GM12878 (cell line): Measurements from ENCODE around the gene SPATA3. TPM values are rescaled to one million over a fixed set of nuclear protein-coding genes. Genes with fewer than 3 reads are reported as not detected.

Source experiments
- ATAC-seq: fragments of 200-7000 bp; cut with Tn5 transposase; 3 replicates; pipeline ENCODE4 v1.9.1; 2020; ENCODE audit warnings: mild to moderate bottlenecking, moderate library complexity
- BruUV-seq: library from RNA; stranded (reverse); fragments of 400-500 nt; replicated peaks from 2 replicates; lab custom pipeline; 2021; lab: Mats Ljungman, UMichigan
- CTCF ChIA-PET: fragments of 300-600 bp; sonication (Branson Sonifier 250); formaldehyde crosslinking; extraction: SDS; loops from one replicate; lab custom pipeline; 2021; ENCODE audit warnings: inconsistent platforms; lab: Yijun Ruan, JAX
- POLR2A ChIA-PET: fragments of 350-600 bp; formaldehyde crosslinking; extraction: SDS; loops from one replicate; lab custom pipeline; 2021; ENCODE audit warnings: inconsistent platforms; lab: Charles Lee
- RAD21 ChIA-PET: fragments of 300-600 bp; sonication (Branson Sonifier 250); formaldehyde crosslinking; loops from one replicate; lab custom pipeline; 2023; ENCODE audit warnings: antibody characterized with exemption; ENCODE audit not compliant: unreplicated experiment; lab: Charles Lee
- SMC1A ChIA-PET: fragments of 300-600 bp; sonication (Branson Sonifier 250); formaldehyde crosslinking; loops from one replicate; lab custom pipeline; 2023; ENCODE audit not compliant: unreplicated experiment, uncharacterized antibody; lab: Charles Lee
- DNase-seq: peaks from one replicate; pipeline ENCODE4 v3.0.0-alpha.2; 2011; ENCODE audit warnings: low read depth, low spot score
- FAIRE-seq: peaks from 3 replicates; lab custom pipeline; 2011; peaks lifted over from hg19 to GRCh38; lab: Jason Lieb, UNC
- H2AFZ ChIP-seq: 2 replicates; pipeline ENCODE4 v1.6.0; 2011; ENCODE audit warnings: low read depth, low read length, control low read depth; ENCODE audit not compliant: control insufficient read depth
- H3K27ac ChIP-seq: 2 replicates; pipeline ENCODE4 v1.5.1; 2011; ENCODE audit warnings: control low read depth; ENCODE audit not compliant: control insufficient read depth, insufficient read depth
- H3K27me3 ChIP-seq, 2 experiments: replicated peaks in 1 of 2; 2 replicates each; pipeline versions ENCODE4 v1.6.0 to v1.6.1; 2011; ENCODE audit warnings: low read length in 1 of 2; ENCODE audit not compliant: control insufficient read depth in 2 of 2, insufficient read depth in 2 of 2
- H3K36me3 ChIP-seq, 2 experiments: 2 replicates each; pipeline ENCODE4 v1.5.1; 2011; ENCODE audit warnings: low read length in 1 of 2; ENCODE audit not compliant: control insufficient read depth in 2 of 2, insufficient read depth in 2 of 2
- H3K4me1 ChIP-seq: 2 replicates; pipeline ENCODE4 v1.6.1; 2011; ENCODE audit warnings: mild to moderate bottlenecking, low read length, moderate library complexity, mixed read lengths; ENCODE audit not compliant: control insufficient read depth, insufficient read depth
- H3K4me2 ChIP-seq: 2 replicates; pipeline ENCODE4 v1.6.0; 2011; ENCODE audit warnings: control low read depth; ENCODE audit not compliant: control insufficient read depth, insufficient read depth
- H3K4me3 ChIP-seq: fragments of 200-600 bp; sonication (generic); 2 replicates; pipeline ENCODE4 v1.5.1; 2016
- H3K79me2 ChIP-seq: 2 replicates; pipeline ENCODE4 v1.6.0; 2011; ENCODE audit warnings: low read length; ENCODE audit not compliant: control insufficient read depth, insufficient read depth
- H3K9ac ChIP-seq: 2 replicates; pipeline ENCODE4 v1.8.0; 2011; ENCODE audit warnings: low read length, control low read depth, mixed read lengths; ENCODE audit not compliant: control insufficient read depth, insufficient read depth
- H3K9me3 ChIP-seq: replicated peaks from 3 replicates; pipeline ENCODE4 v1.5.1; 2011; ENCODE audit warnings: mild to moderate bottlenecking, low read length; ENCODE audit not compliant: control insufficient read depth, insufficient read depth
- H4K20me1 ChIP-seq: 2 replicates; pipeline ENCODE4 v1.6.0; 2011; ENCODE audit not compliant: control insufficient read depth, insufficient read depth
- CBX5 ChIP-seq: sonication (generic); IDR thresholded peaks from 2 replicates; pipeline ENCODE4 v1.6.1; 2016; ENCODE audit warnings: low read depth, moderate library complexity, mild to moderate bottlenecking, inconsistent platforms
- CHD4 ChIP-seq: fragments of 200-600 bp; sonication (generic); IDR thresholded peaks from 2 replicates; pipeline ENCODE4 v1.6.1; 2016; ENCODE audit warnings: mild to moderate bottlenecking
- E2F4 ChIP-seq: IDR thresholded peaks from 2 replicates; pipeline ENCODE4 v1.6.1; 2012; ENCODE audit warnings: low read depth, low read length, improper control_type of control experiment
- GABPA ChIP-seq: IDR thresholded peaks from 2 replicates; pipeline ENCODE4 v1.6.1; 2014; ENCODE audit warnings: antibody characterized with exemption, low read depth, mild to moderate bottlenecking, inconsistent platforms
- NFIC ChIP-seq: IDR thresholded peaks from 2 replicates; pipeline ENCODE4 v1.6.1; 2012; ENCODE audit warnings: low read depth, mild to moderate bottlenecking, inconsistent platforms, low read length, moderate library complexity
- RAD51 ChIP-seq: fragments of 450-650 bp; IDR thresholded peaks from 2 replicates; pipeline ENCODE4 v1.6.1; 2016; ENCODE audit warnings: moderate library complexity, mild to moderate bottlenecking, inconsistent platforms
- WGBS: methylation state at CpG from one replicate; pipeline ENCODE4 v1.1.6; 2016; ENCODE audit warnings: low lambda C conversion rate; ENCODE audit not compliant: insufficient replicate concordance, insufficient coverage; ENCODE audit errors: missing lambda C conversion rate; 5-methylcytosine and 5-hydroxymethylcytosine counted together
- in situ Hi-C: fragments of 300-500 bp; cut with MboI; formaldehyde crosslinking; loops from 9 replicates; pipeline ENCODE4 v1.14.3; 2018; ENCODE audit warnings: mixed read lengths
- intact Hi-C: fragments of 100-400 bp; cut with micrococcal nuclease; formaldehyde crosslinking; loops from one replicate; pipeline ENCODE4 v1.14.2; 2022; ENCODE audit not compliant: unreplicated experiment
- polyA plus RNA-seq, 11 experiments: library from polyadenylated mRNA; depleted of rRNA in 4 of 11; unstranded in 6 of 11; stranded (reverse) in 5 of 11; fragments of >200 nt; fragmentation: Nextera tagmentation in 4 of 11; fragmentation: Illumina TruSeq in 1 of 11; extraction: Ambion mirVana in 4 of 11; extraction: Trizol in 1 of 11; gene quantifications; 1 replicate in 1 of 11; 2 replicates in 10 of 11; pipeline versions ENCODE4 v1.2.1 to v1.2.3, GENCODE V29; 2011 to 2016; ENCODE audit warnings: inconsistent platforms in 2 of 11, missing spikeins in 2 of 11, low read depth in 1 of 11
- total RNA-seq, 4 experiments: library from RNA; depleted of rRNA in 3 of 4; stranded (reverse); fragments of >200 nt in 3 of 4; fragmentation: Illumina TruSeq in 1 of 4; extraction: Trizol in 1 of 4; gene quantifications; 2 replicates each; pipeline versions ENCODE4 v1.2.1 to v1.2.3, GENCODE V29; 2013 to 2021
- TF ChIP-seq, protein P1 (sequence below): IDR thresholded peaks from 2 replicates; pipeline ENCODE4 v1.6.1; 2011; ENCODE audit warnings: mild to moderate bottlenecking, low read depth, low read length, moderate library complexity; ENCODE audit not compliant: insufficient replicate concordance

SPATA3 gene
- total and polyA plus RNA-seq, 10 of the 15 experiments (the other 5 are each of a cell fraction or from before 2014, with no cell fraction given): not detected

DNA sequence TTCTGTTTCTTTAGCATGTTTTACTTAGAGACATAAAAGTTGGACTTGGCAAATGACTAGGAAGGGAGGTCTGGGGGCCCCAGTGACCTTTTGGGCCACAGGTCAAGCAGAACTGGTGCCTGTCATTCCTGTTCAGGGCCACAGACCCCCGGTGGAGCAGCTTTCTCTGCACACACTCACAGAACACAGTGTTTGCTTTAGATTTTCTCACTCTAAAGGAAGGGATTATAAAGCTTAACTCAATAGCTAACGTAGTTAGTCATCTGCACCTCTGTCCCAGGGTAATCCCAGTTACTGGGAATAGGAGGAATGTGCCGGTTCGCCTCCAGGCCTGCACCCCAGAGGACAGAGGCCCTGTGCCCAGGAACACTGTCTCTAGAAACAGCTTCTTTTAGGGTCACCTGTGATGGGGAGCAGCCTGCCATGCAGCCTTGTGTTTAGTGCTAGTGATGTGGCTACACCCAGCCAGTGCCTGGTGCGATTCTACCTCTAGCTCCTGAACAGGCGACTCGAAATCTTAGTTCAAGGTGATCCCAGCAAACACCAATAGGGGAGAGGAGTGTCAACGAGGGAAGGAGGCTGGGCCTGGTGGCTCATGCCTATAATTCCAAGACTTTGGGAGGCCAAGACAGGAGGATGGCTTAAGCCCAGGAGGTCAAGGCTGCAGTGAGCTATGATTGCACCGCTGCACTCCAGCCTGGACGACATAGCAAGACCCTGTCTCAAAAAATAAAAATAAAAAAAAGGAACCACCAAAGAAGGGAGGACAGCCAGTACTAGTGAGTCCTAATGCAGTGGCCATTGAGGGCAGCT is 11.6 kb downstream of the SPATA3 start:
- TF ChIP-seq NFIC (no peak), RAD51 (no peak), CBX5 (no peak), E2F4 (no peak), CHD4 (no peak), GABPA (no peak)
- TF ChIP-seq, protein P1, sequence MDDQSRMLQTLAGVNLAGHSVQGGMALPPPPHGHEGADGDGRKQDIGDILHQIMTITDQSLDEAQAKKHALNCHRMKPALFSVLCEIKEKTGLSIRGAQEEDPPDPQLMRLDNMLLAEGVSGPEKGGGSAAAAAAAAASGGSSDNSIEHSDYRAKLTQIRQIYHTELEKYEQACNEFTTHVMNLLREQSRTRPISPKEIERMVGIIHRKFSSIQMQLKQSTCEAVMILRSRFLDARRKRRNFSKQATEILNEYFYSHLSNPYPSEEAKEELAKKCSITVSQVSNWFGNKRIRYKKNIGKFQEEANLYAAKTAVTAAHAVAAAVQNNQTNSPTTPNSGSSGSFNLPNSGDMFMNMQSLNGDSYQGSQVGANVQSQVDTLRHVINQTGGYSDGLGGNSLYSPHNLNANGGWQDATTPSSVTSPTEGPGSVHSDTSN: no peak
- intact Hi-C loops: no loop called here
- 42% methylated on average over 10 of the region's 10 CpGs for WGBS
- in situ Hi-C loops: no loop called here
- no peaks in the 10 kb centered on the region for H4K20me1 ChIP-seq
- POLR2A ChIA-PET: no interaction called here
- H3K9me3 ChIP-seq: no peaks in the 10 kb centered on the region; the same call in 2 of the 3 replicates
- no peak overlapping the region for H3K4me3 ChIP-seq
- BruUV-seq: no TSS peak
- CTCF ChIA-PET: interaction anchor here (0.7 to 1.4 kb wide), 4 partner anchors 20 to 184 kb away, joined by 3 to 4 read pairs (median 4); no protein-coding TSS in a partner anchor
- FAIRE-seq: no peak
- no peaks in the 10 kb centered on the region for H3K4me1 ChIP-seq
- SMC1A ChIA-PET: interaction anchor here (1.0 to 1.6 kb wide), 2 partner anchors 8 to 14 kb away, joined by 3 to 4 read pairs; no protein-coding TSS in a partner anchor
- no peak for ATAC-seq
- H3K27ac ChIP-seq: no peak overlapping the region
- no peaks in the 10 kb centered on the region for H3K36me3 ChIP-seq
- H3K79me2 ChIP-seq: no peaks in the 10 kb centered on the region
- H2AFZ ChIP-seq: no peak overlapping the region
- DNase-seq: no peak
- peaks cover 0 to 3% of the 10 kb centered on the region in 2 experiments; a peak in 2 of 4 replicates for H3K27me3 ChIP-seq
- H3K9ac ChIP-seq: no peak overlapping the region
- RAD21 ChIA-PET: no interaction called here
- no peak overlapping the region for H3K4me2 ChIP-seq
